NCI-H146 treated with DMSO at 0.1 percent for 48 hours (cell line): Measurements from ENCODE around the gene TEX35.

Source experiments
- DNase-seq: peaks from one replicate; lab custom pipeline; 2025; ENCODE audit not compliant: unreplicated experiment; lab: John Stamatoyannopoulos, UW

The TEX35 gene

GRCh38 chr1:178516110-178516509 is 3.2 kb downstream of the TEX35 start:
- DNase-seq, result no peak

- DNase-seq, result peak; percentile 36
Measured at GRCh38 chr1:178518894-178519293, 6.0 kb downstream of the TEX35 start.

GRCh38 chr1:178520803-178521202 is 7.9 kb downstream of the TEX35 start:
- DNase-seq, result no peak

GRCh38 chr1:178521241-178521640 is 8.3 kb downstream of the TEX35 start:
- DNase-seq, result no peak

GRCh38 chr1:178527117-178527516 is 14.2 kb downstream of the TEX35 start:
- no peak for DNase-seq

GRCh38 chr1:178528228-178528952 is 15.5 kb downstream of the TEX35 start:
- DNase-seq, result peak; percentile 33

GRCh38 chr1:178528953-178529335 is 16.0 kb downstream of the TEX35 start:
- no peak for DNase-seq

GRCh38 chr1:178529364-178530036 is 16.6 kb downstream of the TEX35 start:
- DNase-seq, result no peak

GRCh38 chr1:178530037-178530402 is 17.1 kb downstream of the TEX35 start:
- peak; percentile 51 for DNase-seq

- no peak for DNase-seq
Measured at GRCh38 chr1:178530502-178530901, 17.6 kb downstream of the TEX35 start.

- DNase-seq, result no peak
Measured at GRCh38 chr1:178531887-178532286, 19.0 kb downstream of the TEX35 start.

- peak; percentile 57 for DNase-seq
Measured at GRCh38 chr1:178532392-178532791, 19.5 kb downstream of the TEX35 start.

- DNase-seq, result no peak
Measured at GRCh38 chr1:178533121-178533946, 20.4 kb downstream of the TEX35 start.

GRCh38 chr1:178534137-178534868 is 21.4 kb downstream of the TEX35 start:
- DNase-seq, result no peak

GRCh38 chr1:178536329-178536728 is 23.4 kb downstream of the TEX35 start:
- DNase-seq, result no peak

GRCh38 chr1:178536844-178537371 is 24.0 kb downstream of the TEX35 start:
- no peak for DNase-seq

GRCh38 chr1:178537382-178538090 is 24.6 kb downstream of the TEX35 start:
- no peak for DNase-seq

GRCh38 chr1:178538192-178538916 is 25.4 kb downstream of the TEX35 start:
- DNase-seq, result no peak

- no peak for DNase-seq
Measured at GRCh38 chr1:178539291-178539690, 26.4 kb downstream of the TEX35 start.

GRCh38 chr1:178540204-178540603 is 27.3 kb downstream of the TEX35 start:
- DNase-seq, result no peak
